ENCODE data around the gene VWA3B. TPM values are rescaled to one million over a fixed set of nuclear protein-coding genes. Genes with fewer than 3 reads are reported as not detected.

Gene VWA3B
- total RNA-seq, 1 donor from 2014 or later, result 4.1 TPM

- Mint-ChIP-seq H3K27me3 (peaks cover 34% of the 10 kb centered on the region), H3K9me3 (peaks cover 10% of the 10 kb centered on the region), H3K4me3 (no peak overlapping the region), H3K36me3 (no peaks in the 10 kb centered on the region), H3K4me1 (ENCODE audit: unreplicated experiment) (no peaks in the 10 kb centered on the region), H3K27ac (peak overlapping the region; percentile 43)
- TF ChIP-seq CTCF (conservative IDR thresholded peaks at IDR 0.05), result no peak
- no peak for DNase-seq (ENCODE audit: extremely low spot score, unreplicated experiment)
These were observed 85.3 kb downstream of the VWA3B start for GRCh38 chr2:98172150-98172765.

DNA sequence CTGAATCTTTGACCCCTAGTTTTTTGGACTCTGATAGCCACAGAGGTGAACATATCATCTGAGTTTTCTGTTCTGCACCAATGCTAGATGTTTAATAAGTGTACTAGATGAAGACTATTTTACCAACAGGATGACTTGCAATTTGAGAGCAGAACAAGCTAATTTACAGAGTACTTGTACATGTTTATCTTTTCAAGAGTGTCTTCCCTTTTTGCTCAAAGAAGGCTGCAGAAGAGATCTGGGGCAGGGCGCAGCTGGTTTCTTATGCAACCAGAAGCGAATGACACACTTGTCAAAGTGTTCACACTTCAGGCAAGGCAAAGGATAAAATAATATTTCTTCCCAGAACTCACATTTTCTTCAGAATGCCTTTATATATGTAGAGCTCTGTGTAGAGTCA, 86.0 kb downstream of the VWA3B start:
- Mint-ChIP-seq H3K4me3 (no peak overlapping the region), H3K27ac (no peak overlapping the region), H3K9me3 (peaks cover 10% of the 10 kb centered on the region), H3K27me3 (peaks cover 41% of the 10 kb centered on the region), H3K36me3 (no peaks in the 10 kb centered on the region), H3K4me1 (ENCODE audit: unreplicated experiment) (no peaks in the 10 kb centered on the region)
- no peak for DNase-seq (ENCODE audit: extremely low spot score, unreplicated experiment)
- no peak for TF ChIP-seq CTCF (conservative IDR thresholded peaks at IDR 0.05)

GRCh38 chr2:98175811-98176210, 88.8 kb downstream of the VWA3B start:
- Mint-ChIP-seq H3K9me3 (peaks cover 6% of the 10 kb centered on the region), H3K36me3 (no peaks in the 10 kb centered on the region), H3K27me3 (peaks cover 42% of the 10 kb centered on the region), H3K27ac (no peak overlapping the region), H3K4me1 (ENCODE audit: unreplicated experiment) (no peaks in the 10 kb centered on the region), H3K4me3 (no peak overlapping the region)
- TF ChIP-seq CTCF (conservative IDR thresholded peaks at IDR 0.05), result no peak
- no peak for DNase-seq (ENCODE audit: extremely low spot score, unreplicated experiment)

DNA sequence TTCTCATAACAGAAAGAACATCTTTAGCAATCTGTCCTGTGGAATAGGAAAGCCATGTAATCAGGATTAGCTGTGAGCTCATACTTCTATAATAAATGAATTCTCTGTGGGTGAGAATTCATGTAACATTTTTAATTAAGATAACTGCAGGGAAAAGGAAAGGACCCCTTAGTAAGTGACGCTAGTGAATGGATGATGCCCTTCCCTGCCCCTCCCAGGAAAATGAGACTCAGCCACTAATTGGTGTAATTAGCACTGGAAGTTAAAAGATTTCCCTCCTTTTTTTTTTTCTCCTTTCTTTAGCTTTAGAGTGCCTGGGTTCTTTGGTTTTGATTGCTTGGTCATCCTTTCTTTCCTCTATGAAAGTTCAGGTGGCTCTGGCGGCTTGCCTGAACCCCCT, 90.3 kb downstream of the VWA3B start:
- no peak for DNase-seq (ENCODE audit: extremely low spot score, unreplicated experiment)
- no peak for TF ChIP-seq CTCF (conservative IDR thresholded peaks at IDR 0.05)
- H3K36me3 Mint-ChIP-seq, result no peaks in the 10 kb centered on the region
- no peak overlapping the region for H3K27ac Mint-ChIP-seq
- H3K9me3 Mint-ChIP-seq, result no peaks in the 10 kb centered on the region
- no peaks in the 10 kb centered on the region for H3K4me1 Mint-ChIP-seq (ENCODE audit: unreplicated experiment)
- H3K4me3 Mint-ChIP-seq, result no peak overlapping the region
- peaks cover 39% of the 10 kb centered on the region for H3K27me3 Mint-ChIP-seq

DNA sequence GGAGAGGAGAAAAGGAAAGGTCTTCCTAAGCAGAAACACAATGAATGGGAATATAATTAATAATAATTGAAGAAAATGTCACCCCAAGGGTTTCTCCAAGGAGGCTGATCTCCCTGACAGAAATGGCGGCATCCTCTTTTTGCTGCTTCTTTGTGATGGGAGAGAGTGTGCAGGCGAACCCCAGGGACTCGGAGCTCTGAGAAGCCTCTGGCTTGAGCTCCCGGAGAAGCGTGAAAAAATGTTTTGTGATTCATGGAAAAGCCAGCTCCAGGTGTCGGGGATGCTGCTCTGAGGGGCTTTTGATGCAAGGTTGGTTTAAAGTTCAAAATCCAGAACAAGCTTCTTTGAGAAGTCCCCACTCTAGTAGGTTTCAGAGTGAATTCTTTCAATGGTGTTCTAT, 91.0 kb downstream of the VWA3B start:
- no peaks in the 10 kb centered on the region for H3K9me3 Mint-ChIP-seq
- no peak for TF ChIP-seq CTCF (conservative IDR thresholded peaks at IDR 0.05)
- H3K27ac Mint-ChIP-seq, result no peak overlapping the region
- H3K27me3 Mint-ChIP-seq, result peaks cover 39% of the 10 kb centered on the region
- no peaks in the 10 kb centered on the region for H3K36me3 Mint-ChIP-seq
- H3K4me3 Mint-ChIP-seq, result no peak overlapping the region
- H3K4me1 Mint-ChIP-seq (ENCODE audit: unreplicated experiment), result no peaks in the 10 kb centered on the region
- no peak for DNase-seq (ENCODE audit: extremely low spot score, unreplicated experiment)

- Mint-ChIP-seq H3K27me3 (peaks cover 31% of the 10 kb centered on the region), H3K27ac (no peak overlapping the region), H3K36me3 (no peaks in the 10 kb centered on the region), H3K9me3 (no peaks in the 10 kb centered on the region), H3K4me1 (ENCODE audit: unreplicated experiment) (no peaks in the 10 kb centered on the region), H3K4me3 (no peak overlapping the region)
- TF ChIP-seq CTCF (conservative IDR thresholded peaks at IDR 0.05), result no peak
- DNase-seq (ENCODE audit: extremely low spot score, unreplicated experiment), result no peak
These were observed 93.5 kb downstream of the VWA3B start for GRCh38 chr2:98180456-98180855.

All from type B pancreatic cell (in vitro differentiated cells).